Mucosa of rectum (tissue), 2 donors: ENCODE measurements around the gene FRMPD2.

ENCODE experiments used
- H3K27ac ChIP-seq, 2 donors: one replicate each; pipeline ENCODE4 v1.7.0; 2013; ENCODE audit warnings: inconsistent platforms in 2 of 2, low read depth in 2 of 2, low read length in 2 of 2
- H3K27me3 ChIP-seq, 2 donors: one replicate each; pipeline ENCODE4 v1.7.0; 2013; ENCODE audit warnings: low read length in 2 of 2; ENCODE audit not compliant: control insufficient read depth in 2 of 2, insufficient read depth in 2 of 2
- H3K36me3 ChIP-seq, 2 donors: one replicate each; pipeline ENCODE4 v1.7.0; 2013; ENCODE audit warnings: low read length in 2 of 2; ENCODE audit not compliant: control insufficient read depth in 2 of 2, insufficient read depth in 2 of 2
- H3K4me1 ChIP-seq, 2 donors: one replicate each; pipeline ENCODE4 v1.7.0; 2013; ENCODE audit warnings: low read length in 2 of 2, mild to moderate bottlenecking in 1 of 2; ENCODE audit not compliant: control insufficient read depth in 2 of 2, insufficient read depth in 2 of 2
- H3K4me3 ChIP-seq, 2 donors: one replicate each; pipeline ENCODE4 v1.7.0; 2013; ENCODE audit warnings: low read length in 2 of 2
- H3K9ac ChIP-seq, 2 donors: one replicate each; pipeline ENCODE4 v1.7.0; 2013; ENCODE audit warnings: low read length in 2 of 2, low read depth in 1 of 2, mild to moderate bottlenecking in 1 of 2
- H3K9me3 ChIP-seq, 2 donors: one replicate each; pipeline ENCODE4 v1.7.0; 2013; ENCODE audit warnings: low read length in 2 of 2; ENCODE audit not compliant: control insufficient read depth in 2 of 2
- donor health status: healthy.
- donor health status: Normal muscosa, but diverticular disease.

The FRMPD2 gene

GRCh38 chr10:48242171-48242904 lies 32.2 kb downstream of the FRMPD2 start:
- Histone ChIP-seq H3K4me1 (no peaks in the 10 kb centered on the region), H3K27ac (no peak overlapping the region), H3K36me3 (no peaks in the 10 kb centered on the region), H3K9me3 (no peaks in the 10 kb centered on the region), H3K9ac (no peak overlapping the region), H3K27me3 (peaks cover 0 to 3% of the 10 kb centered on the region in 2 donors), H3K4me3 (no peak overlapping the region)

- Histone ChIP-seq H3K36me3 (no peaks in the 10 kb centered on the region), H3K27ac (no peak overlapping the region)
Observed at GRCh38 chr10:48241332-48241731, 33.2 kb downstream of the FRMPD2 start.

GRCh38 chr10:48240196-48240595 lies 34.3 kb downstream of the FRMPD2 start:
- Histone ChIP-seq H3K36me3 (no peaks in the 10 kb centered on the region), H3K9me3 (no peaks in the 10 kb centered on the region), H3K4me3 (no peak overlapping the region), H3K27me3 (peaks cover 0 to 3% of the 10 kb centered on the region in 2 donors), H3K4me1 (no peaks in the 10 kb centered on the region), H3K9ac (no peak overlapping the region), H3K27ac (no peak overlapping the region)

More at GRCh38 chr10:48241332-48241731, 33.2 kb downstream of the FRMPD2 start:
- Histone ChIP-seq H3K4me1 (no peaks in the 10 kb centered on the region), H3K9ac (no peak overlapping the region), H3K9me3 (no peaks in the 10 kb centered on the region), H3K4me3 (no peak overlapping the region), H3K27me3 (peaks cover 0 to 3% of the 10 kb centered on the region in 2 donors)

GRCh38 chr10:48239618-48240017 lies 34.9 kb downstream of the FRMPD2 start:
- no peaks in the 10 kb centered on the region for H3K36me3 ChIP-seq

GRCh38 chr10:48238826-48239520 lies 35.5 kb downstream of the FRMPD2 start:
- no peak overlapping the region for H3K27ac ChIP-seq

More at GRCh38 chr10:48239618-48240017, 34.9 kb downstream of the FRMPD2 start:
- Histone ChIP-seq H3K9ac (no peak overlapping the region), H3K27me3 (peaks cover 0 to 3% of the 10 kb centered on the region in 2 donors), H3K4me3 (no peak overlapping the region), H3K27ac (no peak overlapping the region), H3K4me1 (no peaks in the 10 kb centered on the region), H3K9me3 (no peaks in the 10 kb centered on the region)

GRCh38 chr10:48237259-48238250 lies 36.9 kb downstream of the FRMPD2 start:
- Histone ChIP-seq H3K4me1 (no peaks in the 10 kb centered on the region), H3K9me3 (no peaks in the 10 kb centered on the region), H3K27ac (no peak overlapping the region), H3K4me3 (no peak overlapping the region), H3K27me3 (no peaks in the 10 kb centered on the region), H3K36me3 (no peaks in the 10 kb centered on the region), H3K9ac (no peak overlapping the region)

More at GRCh38 chr10:48238826-48239520, 35.5 kb downstream of the FRMPD2 start:
- no peaks in the 10 kb centered on the region for H3K4me1 ChIP-seq
- H3K36me3 ChIP-seq, result no peaks in the 10 kb centered on the region
- H3K9ac ChIP-seq, result no peak overlapping the region
- peaks cover 0 to 3% of the 10 kb centered on the region in 2 donors for H3K27me3 ChIP-seq
- no peak overlapping the region for H3K4me3 ChIP-seq
- no peaks in the 10 kb centered on the region for H3K9me3 ChIP-seq

GRCh38 chr10:48236199-48236621 lies 38.3 kb downstream of the FRMPD2 start:
- Histone ChIP-seq H3K4me1 (no peaks in the 10 kb centered on the region), H3K9me3 (no peaks in the 10 kb centered on the region), H3K9ac (no peak overlapping the region), H3K27ac (no peak overlapping the region), H3K4me3 (no peak overlapping the region), H3K27me3 (no peaks in the 10 kb centered on the region), H3K36me3 (no peaks in the 10 kb centered on the region)

GRCh38 chr10:48235501-48235900 lies 39.0 kb downstream of the FRMPD2 start:
- no peaks in the 10 kb centered on the region for H3K36me3 ChIP-seq

GRCh38 chr10:48234787-48235186 lies 39.7 kb downstream of the FRMPD2 start:
- no peak overlapping the region for H3K9ac ChIP-seq
- no peaks in the 10 kb centered on the region for H3K36me3 ChIP-seq
- no peak overlapping the region for H3K27ac ChIP-seq
- H3K4me1 ChIP-seq, result no peaks in the 10 kb centered on the region
- no peak overlapping the region for H3K4me3 ChIP-seq
- no peaks in the 10 kb centered on the region for H3K9me3 ChIP-seq
- H3K27me3 ChIP-seq, result no peaks in the 10 kb centered on the region

More at GRCh38 chr10:48235501-48235900, 39.0 kb downstream of the FRMPD2 start:
- Histone ChIP-seq H3K4me3 (no peak overlapping the region), H3K27me3 (no peaks in the 10 kb centered on the region), H3K9me3 (no peaks in the 10 kb centered on the region), H3K4me1 (no peaks in the 10 kb centered on the region), H3K9ac (no peak overlapping the region), H3K27ac (no peak overlapping the region)
